C4-2B (cell line): ENCODE measurements around the gene KRTAP20-1.

Experiments used
- H3K27ac ChIP-seq: fragments of 450-650 bp; 2 replicates; pipeline ENCODE4 v1.5.1; 2017
- CTCF ChIP-seq: fragments of 450-650 bp; conservative IDR thresholded peaks from 2 replicates; pipeline ENCODE4 v1.5.1; 2017; ENCODE audit warnings: mild to moderate bottlenecking
- ZFX ChIP-seq: fragments of 450-650 bp; IDR thresholded peaks from 2 replicates; pipeline ENCODE4 v1.6.1; 2017

The KRTAP20-1 gene

DNA sequence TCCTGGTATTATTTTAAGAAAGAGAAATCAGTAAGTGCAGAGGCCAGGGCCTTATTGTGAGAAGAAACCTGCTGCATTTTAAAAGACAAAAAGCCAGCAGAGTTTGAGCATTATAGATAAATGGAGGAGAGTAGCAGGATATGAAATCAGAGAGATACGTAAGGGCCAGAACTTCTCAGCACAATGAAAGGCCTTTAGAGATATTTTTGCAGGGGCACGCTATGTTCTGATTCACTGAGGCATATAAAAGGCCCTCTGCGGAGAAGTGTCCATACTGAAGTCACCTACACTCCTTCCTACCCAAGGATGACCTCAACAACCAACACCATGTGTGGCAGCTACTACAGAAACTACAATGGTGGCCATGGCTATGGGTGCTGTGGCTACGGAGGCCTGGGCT lies 24.1 kb upstream of the KRTAP20-1 start, which contains the start of gene KRTAP6-3:
KRTAP6-3 (plus strand) TSS at position 301 of the 400 bp plus-strand sequence; CDS start at position 307, 6 bp downstream.
- H3K27ac ChIP-seq, result no peak within 1 kb of the TSS
- TF ChIP-seq ZFX (no peak), CTCF (no peak)

GRCh38 chr21:30598802-30599201 lies 17.4 kb upstream of the KRTAP20-1 start, which contains the start of gene KRTAP6-2:
TSS of gene KRTAP6-2 (minus strand) at chr21:30598902. CDS start at chr21:30598874, 28 bp downstream.
- TF ChIP-seq CTCF (no peak), ZFX (no peak)
- no peak within 1 kb of the TSS for H3K27ac ChIP-seq

DNA sequence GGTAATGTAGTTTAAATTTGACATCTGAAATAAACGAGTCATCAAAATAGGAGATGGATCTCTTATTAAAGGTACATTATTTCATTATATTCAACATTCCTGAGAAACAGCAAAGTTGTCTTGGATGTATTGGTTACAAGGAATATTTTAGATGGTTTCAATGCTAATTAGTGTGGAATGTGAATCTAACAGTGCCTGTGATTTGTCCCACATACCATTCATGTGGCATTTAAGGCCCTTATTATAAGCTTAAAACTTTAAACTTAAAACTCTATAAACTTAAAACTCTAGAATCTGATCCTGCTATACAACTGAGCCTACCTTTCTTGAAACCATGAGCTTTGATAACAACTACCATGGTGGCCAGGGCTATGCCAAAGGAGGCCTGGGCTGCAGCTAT lies 15.4 kb upstream of the KRTAP20-1 start, which contains the start of gene KRTAP22-1:
KRTAP22-1 (plus strand) TSS at position 301 of the 400 bp plus-strand sequence.
- H3K27ac ChIP-seq, result no peak within 1 kb of the TSS
- TF ChIP-seq ZFX, result no peak
- no peak for TF ChIP-seq CTCF

GRCh38 chr21:30605968-30606367 lies 10.3 kb upstream of the KRTAP20-1 start:
- no peak overlapping the region for H3K27ac ChIP-seq
- TF ChIP-seq CTCF (peak; percentile 20; the same call in 1 of the 2 replicates), ZFX (no peak)

DNA sequence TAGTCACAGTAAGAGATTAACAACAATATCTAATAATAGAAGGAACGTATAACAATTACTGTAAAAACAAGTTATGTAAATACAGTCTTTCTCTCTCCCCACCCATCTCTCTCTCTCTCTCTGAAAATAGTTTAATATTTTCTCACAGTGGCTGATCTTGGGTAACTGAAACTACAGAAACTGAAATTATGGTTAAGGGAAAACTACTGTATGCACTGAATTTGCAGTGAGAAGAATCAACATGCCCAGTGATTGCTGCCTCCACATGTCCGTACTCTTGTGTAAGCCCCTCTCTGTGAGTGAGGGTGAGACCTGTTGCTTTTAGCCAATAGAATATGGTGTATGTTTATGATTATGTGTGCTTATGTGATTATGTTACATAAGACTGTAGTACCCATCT lies 4.1 kb upstream of the KRTAP20-1 start:
- no peak overlapping the region for H3K27ac ChIP-seq
- TF ChIP-seq CTCF (no peak), ZFX (no peak)

GRCh38 chr21:30613836-30614235 lies 2.4 kb upstream of the KRTAP20-1 start, which contains the start of gene KRTAP6-1:
TSS of gene KRTAP6-1 (minus strand) at chr21:30613930. CDS start at chr21:30613904, 26 bp downstream.
- no peak within 1 kb of the TSS for H3K27ac ChIP-seq
- no peak for TF ChIP-seq ZFX
- no peak for TF ChIP-seq CTCF

GRCh38 chr21:30615199-30615598 lies 1.0 kb upstream of the KRTAP20-1 start:
- no peak overlapping the region for H3K27ac ChIP-seq
- no peak for TF ChIP-seq ZFX
- no peak for TF ChIP-seq CTCF
